NCI-H2029 treated with DMSO at 0.1 percent for 48 hours (cell line): ENCODE measurements around the gene FOXP1.
A peak's percentile ranks its signal among the peaks of the same experiment; 100 is the strongest.

Experiments used
- DNase-seq: peaks from one replicate; lab custom pipeline; 2025; lab: John Stamatoyannopoulos, UW

The FOXP1 gene

DNA sequence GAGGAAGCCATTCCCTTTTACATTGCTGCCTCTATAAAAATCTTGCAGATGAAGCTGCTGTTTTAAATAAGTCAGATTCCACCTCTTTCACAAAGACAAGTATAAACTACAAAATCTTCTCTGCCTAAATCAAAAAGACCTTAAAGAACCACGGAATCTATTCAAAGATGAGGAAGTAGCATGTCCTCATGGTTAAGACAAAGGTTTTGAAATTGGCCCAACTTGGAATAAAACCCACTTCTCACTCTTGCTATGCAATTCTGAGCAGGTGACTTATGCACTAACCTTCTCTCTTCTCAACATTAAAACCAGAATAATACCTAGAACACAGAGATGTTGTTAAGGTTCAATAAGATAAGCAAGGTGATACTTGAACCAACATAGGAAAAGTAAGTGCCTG, 97.6 kb downstream of the FOXP1 start:
- no peak for DNase-seq

GRCh38 chr3:71484452-71484851, 99.1 kb downstream of the FOXP1 start:
- no peak for DNase-seq

- no peak for DNase-seq
Measured at GRCh38 chr3:71484047-71484446, 99.5 kb downstream of the FOXP1 start.

DNA sequence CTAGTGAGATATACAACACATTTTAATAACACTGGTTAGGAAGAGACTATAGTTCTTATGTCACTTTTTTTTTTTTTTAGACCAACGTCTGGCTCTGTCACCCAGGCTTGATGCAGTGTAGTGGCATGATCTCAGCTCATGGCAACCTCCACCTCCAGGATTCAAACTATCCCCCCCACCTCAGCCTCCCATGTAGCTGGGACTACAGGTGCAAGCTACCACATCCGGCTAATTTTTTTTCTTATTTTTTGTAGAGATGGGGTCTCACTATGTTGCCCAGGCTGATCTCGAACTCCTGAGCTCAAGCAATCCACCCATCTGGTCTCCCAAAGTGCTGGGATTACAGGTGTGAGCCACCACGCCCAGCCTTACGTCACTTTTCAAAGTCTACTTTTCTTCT, 100.8 kb downstream of the FOXP1 start:
- no peak for DNase-seq

DNA sequence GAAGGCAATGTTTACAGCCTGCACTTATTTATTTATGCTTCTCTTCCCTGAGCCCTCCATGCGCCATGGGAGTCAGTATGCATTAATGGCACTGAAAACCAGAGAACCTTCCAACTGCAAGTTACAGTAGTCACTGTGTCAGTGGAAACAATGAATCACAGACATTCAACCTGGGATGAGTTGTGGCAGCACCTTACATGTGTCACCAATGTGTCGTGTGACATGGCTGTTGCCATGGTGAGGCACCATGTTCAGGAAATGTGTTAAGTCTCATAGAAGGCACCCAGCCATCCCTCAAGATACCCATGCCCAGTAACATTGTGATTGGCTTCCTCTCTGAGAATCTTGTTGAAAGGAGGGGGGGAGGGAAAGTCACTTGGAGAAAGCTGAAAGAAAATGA, 105.0 kb downstream of the FOXP1 start:
- no peak for DNase-seq

- DNase-seq, result no peak
Measured at GRCh38 chr3:71476950-71477349, 106.6 kb downstream of the FOXP1 start.

DNA sequence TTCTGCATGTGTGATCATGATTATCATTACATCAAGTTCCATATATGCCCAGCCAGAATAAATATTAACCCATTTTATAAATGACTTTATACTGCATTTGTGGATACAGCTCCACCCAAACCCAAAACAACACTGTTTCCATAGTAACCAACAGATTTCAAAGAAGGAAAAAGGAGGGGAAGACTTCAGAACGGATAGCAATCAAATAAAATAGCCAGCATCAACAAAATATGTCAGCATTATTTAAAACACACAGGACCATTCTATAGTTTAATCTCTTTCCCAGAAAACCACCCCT, 114.4 kb downstream of the FOXP1 start:
- DNase-seq, result no peak

DNA sequence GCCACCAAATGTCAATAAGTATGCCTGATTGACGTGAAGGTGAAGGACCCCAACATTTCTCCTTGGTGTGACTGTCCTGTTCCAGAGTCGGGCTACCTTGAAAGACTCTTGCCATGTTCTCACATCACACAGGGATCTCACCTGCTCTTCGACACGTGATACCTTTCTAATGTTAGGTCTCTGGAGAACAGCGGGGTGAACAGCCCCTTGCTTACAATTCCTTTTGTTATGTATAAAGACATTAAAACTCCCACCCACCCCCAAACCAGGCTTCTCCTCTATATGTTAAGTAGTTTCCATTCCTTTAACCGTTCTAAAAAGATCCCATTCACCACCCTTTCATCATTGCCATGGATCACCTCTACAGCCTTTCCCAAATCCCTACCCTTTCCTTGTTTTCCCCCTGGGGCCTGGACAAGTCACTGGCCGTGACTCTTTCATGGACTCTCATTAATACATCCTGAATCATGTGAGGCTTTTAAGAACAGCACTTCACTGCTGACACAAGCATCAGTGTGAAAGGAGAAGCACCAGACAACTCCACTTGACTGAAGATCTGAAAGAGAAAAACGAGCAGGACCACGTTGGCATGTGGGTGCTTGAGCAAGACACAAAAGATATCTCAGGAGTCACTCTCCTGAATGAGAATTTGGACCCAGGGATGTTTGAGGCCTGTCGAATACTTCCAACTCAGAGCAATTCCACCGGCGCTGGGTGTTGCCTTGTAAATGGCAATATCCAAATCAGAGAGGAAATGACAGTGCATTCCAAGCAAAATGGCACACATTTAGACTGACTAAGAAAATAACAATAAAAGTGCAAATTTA, 115.0 kb downstream of the FOXP1 start:
- DNase-seq, result no peak

GRCh38 chr3:71466483-71466882, 117.0 kb downstream of the FOXP1 start:
- no peak for DNase-seq

DNA sequence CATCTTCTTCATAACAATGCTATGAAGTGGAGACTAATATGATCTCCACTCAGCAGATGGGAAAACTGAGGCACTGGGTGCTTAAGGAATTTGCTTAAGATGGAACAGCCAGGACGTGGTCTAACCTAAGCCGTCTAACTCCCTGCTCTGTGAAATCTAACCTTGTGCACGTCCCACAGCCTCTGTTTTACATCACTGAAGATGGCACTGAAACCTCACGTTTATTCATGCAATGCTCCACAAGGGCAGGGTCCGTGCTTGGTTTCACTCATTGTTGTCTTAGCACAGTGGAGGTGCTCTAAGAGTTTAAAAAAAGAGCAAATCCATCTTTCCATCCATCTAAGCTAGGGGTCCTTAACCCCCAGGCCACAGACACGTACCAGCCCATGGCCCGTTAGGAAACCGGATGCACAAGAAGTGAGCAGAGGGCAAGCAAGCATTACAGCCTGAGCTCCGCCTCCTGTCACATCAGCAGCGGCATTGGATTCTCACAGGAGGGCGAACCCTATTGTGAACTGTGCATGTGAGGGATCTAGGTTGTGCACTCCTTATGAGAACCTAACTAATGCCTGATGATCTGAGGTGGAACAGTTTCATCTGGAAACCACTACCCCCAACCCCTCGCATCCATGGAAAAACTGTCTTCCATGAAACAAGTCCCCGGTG, 118.0 kb downstream of the FOXP1 start:
- DNase-seq, result no peak

GRCh38 chr3:71464613-71465012, 118.9 kb downstream of the FOXP1 start:
- DNase-seq, result no peak

DNA sequence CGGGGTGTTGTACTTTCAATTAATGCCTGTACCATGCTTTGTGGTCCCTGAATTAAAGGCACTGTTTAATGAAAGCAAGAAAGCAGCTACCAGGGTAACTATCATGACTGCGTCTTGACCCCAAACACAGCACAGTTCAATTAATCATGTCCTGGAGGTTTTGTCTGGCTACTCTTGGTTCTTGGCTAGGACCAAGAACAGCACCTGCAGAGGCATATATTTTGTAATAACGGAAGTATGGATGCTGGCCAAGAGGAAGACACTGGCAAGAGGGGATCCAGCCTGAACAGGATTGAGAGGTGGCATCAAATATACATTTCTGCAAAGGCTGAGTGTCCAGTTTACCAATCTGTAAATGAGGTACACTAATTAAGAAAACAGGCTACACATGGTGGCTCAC, 119.9 kb downstream of the FOXP1 start:
- peak; percentile 11 for DNase-seq

GRCh38 chr3:71462586-71462985, 120.9 kb downstream of the FOXP1 start:
- no peak for DNase-seq

GRCh38 chr3:71461749-71462483, 121.6 kb downstream of the FOXP1 start:
- no peak for DNase-seq

- no peak for DNase-seq
Measured at GRCh38 chr3:71461114-71461513, 122.4 kb downstream of the FOXP1 start.

GRCh38 chr3:71458895-71459294, 124.6 kb downstream of the FOXP1 start:
- DNase-seq, result no peak

DNA sequence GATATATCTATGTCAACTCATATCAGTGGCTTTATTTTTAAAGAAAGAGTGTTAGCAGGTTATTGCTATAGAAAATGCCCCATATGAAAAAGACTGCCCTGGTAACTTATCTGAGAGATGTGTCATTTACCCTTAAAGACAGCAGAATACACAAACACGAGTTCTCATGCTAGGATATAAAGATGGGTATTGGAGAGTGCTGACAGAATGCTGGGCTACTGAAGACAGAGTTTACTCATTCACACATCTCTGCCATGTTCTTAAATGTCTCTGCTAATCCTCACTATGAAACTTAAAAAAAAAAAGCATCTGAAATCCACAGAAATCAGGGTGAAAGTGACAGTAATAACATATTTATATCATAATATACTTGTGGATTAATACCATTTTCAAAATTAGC, 126.7 kb downstream of the FOXP1 start:
- DNase-seq, result no peak

GRCh38 chr3:71456156-71456555, 127.4 kb downstream of the FOXP1 start:
- DNase-seq, result no peak

DNA sequence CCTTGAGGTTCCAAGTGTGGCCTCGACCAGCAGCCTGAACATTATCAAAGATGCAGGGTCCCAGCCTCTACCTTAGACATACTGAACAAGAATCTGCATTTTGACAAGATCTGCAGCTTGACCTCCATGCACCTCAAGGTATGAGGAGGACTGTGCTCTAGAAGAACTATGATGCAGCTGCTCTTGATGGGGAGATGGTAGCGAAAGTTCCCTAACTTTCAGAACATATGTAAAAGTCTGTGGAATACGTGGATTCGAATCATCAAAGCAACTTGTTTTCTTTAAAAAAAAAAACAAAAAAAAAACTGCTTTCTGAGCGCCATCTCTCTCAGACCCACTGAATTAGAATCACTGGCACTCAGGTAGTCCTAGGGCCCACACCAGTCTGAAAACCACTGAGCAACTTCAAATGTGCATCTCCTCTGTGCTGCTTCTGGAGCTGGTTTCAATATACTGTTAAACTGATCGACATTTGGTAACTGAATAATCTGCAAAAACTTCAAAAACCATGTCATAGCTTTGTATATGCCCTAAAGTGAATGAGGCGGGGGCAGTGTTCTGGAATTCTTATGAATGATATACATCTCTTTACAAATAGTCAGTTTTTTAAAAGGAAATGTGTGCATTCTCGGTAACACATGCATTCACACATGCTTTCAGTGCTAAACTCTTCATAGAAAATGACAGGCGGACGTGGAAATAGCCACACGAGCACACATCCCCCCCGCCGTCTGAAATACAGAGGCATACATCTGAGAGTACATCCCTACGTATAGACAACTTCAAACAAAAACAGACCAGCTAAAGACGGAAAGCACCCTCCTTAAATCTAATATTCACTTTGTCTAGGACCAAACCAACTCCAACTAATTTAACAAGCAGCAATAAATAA, 128.8 kb downstream of the FOXP1 start:
- no peak for DNase-seq

DNA sequence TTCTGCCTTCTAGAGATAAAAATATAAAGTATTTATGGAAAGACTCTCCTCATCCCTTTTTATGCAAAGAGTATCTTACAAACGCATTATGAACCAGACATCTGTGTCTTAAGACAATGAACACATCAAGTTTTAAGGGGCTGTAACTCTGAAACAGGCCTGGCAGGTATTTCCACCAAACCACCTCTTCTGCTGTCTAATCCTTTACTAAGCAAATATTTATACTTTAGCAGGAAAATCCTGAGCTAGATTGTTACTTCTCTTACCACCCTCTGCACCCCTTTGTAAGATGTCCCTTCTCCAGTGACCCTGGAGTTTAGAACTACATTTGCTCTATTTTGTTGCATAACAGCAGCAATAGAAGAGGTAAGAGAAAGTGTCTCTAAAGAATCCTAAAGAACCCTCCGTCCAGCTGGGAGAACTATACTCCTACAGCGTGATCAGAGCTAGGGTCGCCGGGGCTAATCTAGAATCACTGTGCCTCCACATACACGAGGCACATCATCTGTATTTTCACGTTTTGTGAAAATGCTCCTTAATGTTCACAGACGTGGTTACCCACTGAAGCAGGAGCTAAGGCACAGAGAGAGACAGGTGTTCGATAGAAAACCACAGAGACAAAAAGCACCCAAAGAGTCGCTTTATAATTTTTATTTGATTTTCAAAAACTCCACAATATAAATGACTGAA, 129.6 kb downstream of the FOXP1 start:
- DNase-seq, result no peak

DNA sequence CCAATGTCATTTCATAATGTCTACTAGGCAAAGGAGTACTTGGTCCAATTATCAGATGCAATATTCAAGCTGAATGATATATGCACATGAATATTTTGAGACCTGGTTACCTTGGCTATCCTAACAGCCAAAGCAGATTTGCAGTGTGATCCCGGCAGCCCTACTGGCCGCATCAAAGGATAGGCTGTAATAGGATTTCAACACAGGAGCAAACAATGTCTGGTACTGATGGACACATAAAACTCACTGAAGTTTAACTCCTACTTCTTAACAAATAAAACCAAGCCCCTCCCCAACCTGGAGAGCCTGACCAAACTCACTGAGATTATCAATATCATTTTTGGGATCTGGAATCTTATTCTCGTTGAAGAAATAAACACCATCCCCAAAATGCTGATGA, 130.2 kb downstream of the FOXP1 start:
- no peak for DNase-seq

GRCh38 chr3:71451812-71452211, 131.7 kb downstream of the FOXP1 start:
- DNase-seq, result no peak
